DND-41 (cell line): ENCODE results near the gene ZNF211.

Experiments
- CTCF ChIP-seq: IDR thresholded peaks from 2 replicates; pipeline ENCODE4 v1.5.1; 2012; ENCODE audit warnings: borderline replicate concordance, low read length, moderate library complexity, mild to moderate bottlenecking; ENCODE audit not compliant: poor library complexity, severe bottlenecking; ENCODE audit errors: extremely low read depth
- EZH2 ChIP-seq: IDR thresholded peaks from 3 replicates; pipeline ENCODE4 v1.6.1; 2012; ENCODE audit warnings: borderline replicate concordance, low read depth, mild to moderate bottlenecking, moderate library complexity, low read length, inconsistent platforms; ENCODE audit not compliant: severe bottlenecking

- TF ChIP-seq CTCF, result no peak
- TF ChIP-seq EZH2, result no peak
Observed at GRCh38 chr19:57665261-57665806, 32.4 kb downstream of the ZNF211 start.
